Measurements from ENCODE around the gene PHACTR3. TPM values are rescaled to one million over a fixed set of nuclear protein-coding genes. Genes with fewer than 3 reads are reported as not detected.

PHACTR3 gene
- total RNA-seq, 1 experiment from 2014 or later = not detected

- ATAC-seq = no peak
- Histone ChIP-seq H4K20me1 (ENCODE audit: insufficient read depth) (no peaks in the 10 kb centered on the region), H3K9me3 (ENCODE audit: control insufficient read depth in 1 of 2, insufficient read depth in 1 of 2, low read depth in 1 of 2, low read length in 2 of 2) (no peaks in the 10 kb centered on the region), H3K4me3 (replicated peaks in 1 of 2; ENCODE audit: low read depth in 1 of 2, low read length in 2 of 2) (no peak overlapping the region), H3K36me3 (ENCODE audit: control insufficient read depth in 1 of 2, insufficient read depth in 2 of 2, low read length in 2 of 2) (no peaks in the 10 kb centered on the region), H3K79me2 (ENCODE audit: insufficient read depth, low read length) (no peaks in the 10 kb centered on the region), H3K27ac (ENCODE audit: low read depth, low read length) (no peak overlapping the region), H3K9me2 (ENCODE audit: insufficient read depth) (no peaks in the 10 kb centered on the region), H2AFZ (ENCODE audit: low read depth, low read length, poor library complexity, severe bottlenecking) (no peak overlapping the region), H3K9ac (ENCODE audit: low read length) (no peak overlapping the region), H3K27me3 (ENCODE audit: insufficient read depth, low read length) (peaks cover 44% of the 10 kb centered on the region), H3K4me2 (ENCODE audit: low read length) (no peak overlapping the region), H3K4me1 (ENCODE audit: control insufficient read depth in 1 of 2, insufficient read depth in 2 of 2, low read length in 2 of 2) (no peaks in the 10 kb centered on the region)
- ChIA-PET CTCF (no interaction called here), POLR2A (no interaction called here), RAD21 (ENCODE audit: low non-redundant PET in 1 of 2, low total read pairs in 2 of 2, uncharacterized antibody in 2 of 2, unreplicated experiment in 2 of 2) (no interaction called here)
- intact Hi-C loops (cut with micrococcal nuclease) = no loop called here
- DNase-seq (ENCODE audit: low read depth, low spot score) = no peak
- TF ChIP-seq SIN3A (IDR thresholded peaks at IDR 0.05; ENCODE audit: low read depth) (no peak), POLR2A (IDR thresholded peaks at IDR 0.05; ENCODE audit: borderline replicate concordance, extremely low read depth, insufficient read depth, insufficient read length) (no peak), ZBTB33 (IDR thresholded peaks at IDR 0.05; ENCODE audit: extremely low read depth, insufficient replicate concordance, low read length) (no peak), EZH2 (IDR thresholded peaks at IDR 0.05) (no peak), CEBPB (IDR thresholded peaks at IDR 0.05; ENCODE audit: low read depth) (no peak), TCF7L2 (IDR thresholded peaks at IDR 0.05; ENCODE audit: borderline replicate concordance, extremely low read depth, insufficient read depth, insufficient read length) (no peak), YY1 (IDR thresholded peaks at IDR 0.05; ENCODE audit: extremely low read depth, insufficient replicate concordance, low read depth, low read length) (no peak), CBX3 (IDR thresholded peaks at IDR 0.05; ENCODE audit: low read depth) (no peak), RAD21 (IDR thresholded peaks at IDR 0.05; ENCODE audit: low read depth) (no peak), ZFX (IDR thresholded peaks at IDR 0.05) (no peak), MAX (IDR thresholded peaks at IDR 0.05) (no peak), CTCF (IDR thresholded peaks at IDR 0.05 in 2 of 3, conservative IDR thresholded peaks at IDR 0.05 in 1 of 3; ENCODE audit: borderline replicate concordance in 1 of 3, insufficient read depth in 1 of 3, low read depth in 2 of 3, low read length in 2 of 3) (no peak), EGR1 (IDR thresholded peaks at IDR 0.05; ENCODE audit: low read depth) (no peak), EZH2phosphoT487 (IDR thresholded peaks at IDR 0.05; ENCODE audit: borderline replicate concordance) (no peak), ATF3 (IDR thresholded peaks at IDR 0.05) (no peak), REST (IDR thresholded peaks at IDR 0.05; ENCODE audit: low read depth) (no peak), SP1 (IDR thresholded peaks at IDR 0.05; ENCODE audit: low read depth) (no peak), POLR2AphosphoS5 (IDR thresholded peaks at IDR 0.05; ENCODE audit: low read depth, low read length) (no peak), SRF (IDR thresholded peaks at IDR 0.05; ENCODE audit: low read depth) (no peak), JUND (IDR thresholded peaks at IDR 0.05) (no peak)
- no TSS peak for BruUV-seq (replicated peaks)
Observed at GRCh38 chr20:59673998-59674445, 69.7 kb downstream of the PHACTR3 start.

Measured in HCT116 (cell line).